Stimulated activated CD4-positive, alpha-beta T cell treated with anti-CD3 and anti-CD28 coated beads, Interleukin-2, amount 100 ng/mL, for 48 hours (primary cell): ENCODE results near the gene GPC6.

ENCODE experiments used
- DNase-seq, 2 donors: peaks; one replicate each; pipeline ENCODE4 v3.0.0-alpha.2; 2020

The GPC6 gene

GRCh38 chr13:93709506-93710244, 483.1 kb downstream of the GPC6 start:
- no peak for DNase-seq

- no peak for DNase-seq
Measured at GRCh38 chr13:93714171-93714570, 487.6 kb downstream of the GPC6 start.

GRCh38 chr13:93715866-93716265, 489.3 kb downstream of the GPC6 start:
- no peak for DNase-seq

GRCh38 chr13:93716623-93717022, 490.0 kb downstream of the GPC6 start:
- no peak for DNase-seq

- no peak for DNase-seq
Measured at GRCh38 chr13:93721483-93721882, 494.9 kb downstream of the GPC6 start.

- DNase-seq = no peak
Measured at GRCh38 chr13:93723316-93723715, 496.7 kb downstream of the GPC6 start.

GRCh38 chr13:93724187-93724586, 497.6 kb downstream of the GPC6 start:
- no peak for DNase-seq

GRCh38 chr13:93726173-93726957, 499.8 kb downstream of the GPC6 start:
- DNase-seq = no peak

- DNase-seq = no peak
Measured at GRCh38 chr13:93727211-93728141, 500.9 kb downstream of the GPC6 start.

- no peak for DNase-seq
Measured at GRCh38 chr13:93729383-93729782, 502.8 kb downstream of the GPC6 start.

GRCh38 chr13:93730780-93731179, 504.2 kb downstream of the GPC6 start:
- DNase-seq = no peak

GRCh38 chr13:93732186-93732585, 505.6 kb downstream of the GPC6 start:
- no peak for DNase-seq

- no peak for DNase-seq
Measured at GRCh38 chr13:93736081-93736480, 509.5 kb downstream of the GPC6 start.

GRCh38 chr13:93736909-93737308, 510.3 kb downstream of the GPC6 start:
- no peak for DNase-seq

GRCh38 chr13:93740334-93740733, 513.7 kb downstream of the GPC6 start:
- no peak for DNase-seq

- DNase-seq = no peak
Measured at GRCh38 chr13:93744033-93744432, 517.4 kb downstream of the GPC6 start.

- no peak for DNase-seq
Measured at GRCh38 chr13:93744886-93745285, 518.3 kb downstream of the GPC6 start.

GRCh38 chr13:93745884-93746283, 519.3 kb downstream of the GPC6 start:
- no peak for DNase-seq

- no peak for DNase-seq
Measured at GRCh38 chr13:93746589-93746988, 520.0 kb downstream of the GPC6 start.

- no peak for DNase-seq
Measured at GRCh38 chr13:93750676-93751075, 524.1 kb downstream of the GPC6 start.

- no peak for DNase-seq
Measured at GRCh38 chr13:93751117-93751516, 524.5 kb downstream of the GPC6 start.

- no peak for DNase-seq
Measured at GRCh38 chr13:93752541-93752940, 525.9 kb downstream of the GPC6 start.

GRCh38 chr13:93753639-93754038, 527.0 kb downstream of the GPC6 start:
- DNase-seq = no peak
